Retinal pigment epithelial cell (primary cell): ENCODE results near the gene ZFPM1.

Experiments used
- DNase-seq: peaks from one replicate; pipeline ENCODE4 v3.0.0-alpha.2; 2010; ENCODE audit warnings: low read depth
- H3K4me3 ChIP-seq: 2 replicates; pipeline ENCODE4 v1.5.1; 2011; ENCODE audit warnings: mild to moderate bottlenecking, low read length, control low read depth, moderate library complexity
- CTCF ChIP-seq: conservative IDR thresholded peaks from 2 replicates; pipeline ENCODE4 v1.5.1; 2011; ENCODE audit warnings: low read depth, low read length, control low read depth, inconsistent platforms

The ZFPM1 gene

DNA sequence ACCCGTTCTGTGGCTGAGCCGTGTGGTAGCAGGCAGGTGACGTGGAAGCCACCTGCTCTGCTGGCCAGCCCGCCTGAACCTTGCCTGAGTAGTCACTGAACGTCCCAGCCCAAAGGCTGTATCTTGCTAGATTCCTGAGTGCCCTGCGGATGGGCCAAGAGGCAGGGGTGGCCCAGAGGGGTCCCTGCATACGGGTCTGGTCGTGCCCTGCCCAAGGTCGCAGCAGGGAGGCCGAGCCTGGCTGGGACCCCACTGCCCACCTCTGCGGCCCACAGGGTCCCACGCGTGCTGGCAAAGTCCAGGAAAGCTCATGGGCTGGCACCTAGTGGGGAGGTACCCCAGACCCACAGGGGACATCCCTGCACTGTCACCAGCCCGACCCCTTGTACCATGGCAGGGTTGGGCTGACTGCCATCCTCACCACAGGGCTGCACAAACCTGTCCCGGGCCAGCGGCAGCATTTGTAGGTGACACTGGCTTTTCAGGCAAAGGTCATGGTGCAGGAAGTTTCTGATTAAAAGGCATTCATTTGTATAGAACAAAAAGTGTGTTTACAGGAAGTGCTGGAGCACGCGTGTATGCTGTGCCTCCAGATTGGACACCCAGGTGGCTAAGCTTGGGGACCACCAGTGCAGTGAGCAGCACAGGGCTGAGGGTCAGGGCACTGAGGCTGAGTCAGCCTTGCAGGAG is 72.0 kb downstream of the ZFPM1 start:
- no peak overlapping the region for H3K4me3 ChIP-seq
- no peak for DNase-seq
- TF ChIP-seq CTCF, result no peak

GRCh38 chr16:88525663-88525990 is 72.5 kb downstream of the ZFPM1 start:
- no peak for DNase-seq
- H3K4me3 ChIP-seq, result no peak overlapping the region
- no peak for TF ChIP-seq CTCF

- no peak overlapping the region for H3K4me3 ChIP-seq
- TF ChIP-seq CTCF, result no peak
- DNase-seq, result no peak
Observed at GRCh38 chr16:88526008-88526905, 73.2 kb downstream of the ZFPM1 start.

DNA sequence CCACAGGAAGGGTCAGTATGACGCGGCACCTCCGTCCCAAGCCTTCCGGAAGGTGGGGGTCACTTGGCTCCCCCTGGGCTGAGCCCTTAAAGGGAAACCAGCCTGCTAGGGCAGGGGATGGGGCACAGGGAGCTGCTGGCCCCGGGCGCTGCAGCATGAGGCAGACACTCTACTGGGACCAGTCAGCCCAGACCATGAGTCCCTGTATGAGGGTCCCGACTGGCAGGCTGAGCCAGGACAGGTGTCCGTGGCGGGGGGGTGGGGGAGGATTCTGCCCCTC is 73.8 kb downstream of the ZFPM1 start:
- DNase-seq, result no peak
- TF ChIP-seq CTCF, result no peak
- H3K4me3 ChIP-seq, result no peak overlapping the region

GRCh38 chr16:88527186-88527936 is 74.3 kb downstream of the ZFPM1 start:
- DNase-seq, result peak; percentile 4
- no peak overlapping the region for H3K4me3 ChIP-seq
- TF ChIP-seq CTCF, result peak; percentile 76

DNA sequence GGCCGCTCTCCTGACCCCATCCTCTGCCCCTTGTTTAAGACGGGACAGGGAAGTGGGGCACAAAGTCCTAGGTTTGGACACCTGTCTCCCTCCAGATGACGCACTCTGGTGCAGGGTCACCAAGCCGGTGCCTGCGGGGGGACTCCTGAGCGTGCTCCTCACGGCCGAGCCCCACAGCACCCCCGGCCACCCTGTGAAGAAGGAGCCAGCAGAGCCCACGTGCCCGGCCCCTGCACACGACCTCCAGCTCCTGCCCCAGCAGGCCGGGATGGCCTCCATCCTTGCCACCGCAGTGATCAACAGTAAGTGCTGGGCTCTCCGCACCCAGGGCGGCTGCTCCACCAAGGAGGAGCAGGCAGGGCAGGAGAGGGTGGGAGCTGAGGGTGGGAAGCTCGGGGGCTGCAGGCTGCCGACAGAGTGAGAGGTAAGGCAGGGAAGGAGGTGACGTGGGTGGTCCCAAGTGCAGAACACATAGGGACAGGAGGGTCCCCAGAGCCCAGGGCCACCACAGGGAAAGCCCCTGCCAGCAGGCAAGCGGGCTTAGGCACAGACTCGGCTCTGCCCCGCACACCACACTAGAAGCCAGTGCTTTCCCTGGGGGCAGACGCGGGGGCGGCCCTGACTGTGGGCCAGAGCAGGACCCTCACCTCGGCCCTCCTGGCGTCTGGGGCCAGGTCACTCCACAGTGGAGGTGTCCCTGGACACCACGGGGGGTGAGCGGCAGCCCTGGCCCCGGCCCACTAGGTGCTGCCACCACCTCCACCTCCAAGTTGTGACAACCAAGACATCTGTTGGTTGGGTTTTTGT is 75.1 kb downstream of the ZFPM1 start:
- no peak overlapping the region for H3K4me3 ChIP-seq
- no peak for TF ChIP-seq CTCF
- no peak for DNase-seq
